ENCODE data around the gene ZNF394. TPM values are rescaled to one million over a fixed set of nuclear protein-coding genes. Genes with fewer than 3 reads are reported as not detected.
A peak's percentile ranks its signal among the peaks of the same experiment; 100 is the strongest.

ZNF394 gene
- total RNA-seq, 1 experiment from 2014 or later, result 22.1 TPM

GRCh38 chr7:99460651-99461050 lies 39.4 kb downstream of the ZNF394 start:
- Histone ChIP-seq H3K36me3 (ENCODE audit: control insufficient read depth in 1 of 2, insufficient read depth in 2 of 2, low read length in 2 of 2) (peaks cover 23 to 56% of the 10 kb centered on the region in 2 experiments; a peak in 3 of 4 replicates), H3K9me3 (ENCODE audit: control insufficient read depth in 1 of 2, insufficient read depth in 1 of 2, low read depth in 1 of 2, low read length in 2 of 2) (no peaks in the 10 kb centered on the region), H3K9me2 (ENCODE audit: insufficient read depth) (no peaks in the 10 kb centered on the region), H2AFZ (ENCODE audit: low read depth, low read length, poor library complexity, severe bottlenecking) (no peak overlapping the region), H4K20me1 (ENCODE audit: insufficient read depth) (peaks cover 11% of the 10 kb centered on the region; the same call in 1 of the 2 replicates), H3K9ac (ENCODE audit: low read length) (no peak overlapping the region), H3K27me3 (ENCODE audit: insufficient read depth, low read length) (no peaks in the 10 kb centered on the region), H3K79me2 (ENCODE audit: insufficient read depth, low read length) (peaks cover 91% of the 10 kb centered on the region), H3K4me2 (ENCODE audit: low read length) (no peak overlapping the region), H3K27ac (ENCODE audit: low read depth, low read length) (no peak overlapping the region), H3K4me3 (replicated peaks in 1 of 2; ENCODE audit: low read depth in 1 of 2, low read length in 2 of 2) (no peak overlapping the region), H3K4me1 (ENCODE audit: control insufficient read depth in 1 of 2, insufficient read depth in 2 of 2, low read length in 2 of 2) (peaks cover 0 to 8% of the 10 kb centered on the region in 2 experiments; a peak in 2 of 4 replicates)
- DNase-seq (ENCODE audit: low read depth, low spot score) (no peak), ATAC-seq (no peak)
- RAD21 ChIA-PET (ENCODE audit: low non-redundant PET in 1 of 2, low total read pairs in 2 of 2, uncharacterized antibody in 2 of 2, unreplicated experiment in 2 of 2), result no interaction called here
- POLR2A ChIA-PET, result no interaction called here
- no peak for TF ChIP-seq SIN3A (IDR thresholded peaks at IDR 0.05; ENCODE audit: low read depth)
- TF ChIP-seq CEBPB (IDR thresholded peaks at IDR 0.05; ENCODE audit: low read depth), result no peak
- no peak for TF ChIP-seq CBX3 (IDR thresholded peaks at IDR 0.05; ENCODE audit: low read depth)
- TF ChIP-seq RAD21 (IDR thresholded peaks at IDR 0.05; ENCODE audit: low read depth), result no peak
- CTCF ChIA-PET, result interaction anchor here (0.9 kb wide), 1 partner anchor 10 kb away, joined by 3 read pairs; no protein-coding TSS in a partner anchor
- no TSS peak for BruUV-seq (replicated peaks)
- intact Hi-C loops (cut with micrococcal nuclease), result no loop called here

GRCh38 chr7:99459087-99459486 lies 41.0 kb downstream of the ZNF394 start:
- CTCF ChIA-PET, result interaction anchor here (0.6 to 1.0 kb wide), 2 partner anchors 12 kb away, joined by 3 to 5 read pairs; no protein-coding TSS in a partner anchor

More at GRCh38 chr7:99459087-99459486, 41.0 kb downstream of the ZNF394 start:
- no peaks in the 10 kb centered on the region for H3K9me3 ChIP-seq (ENCODE audit: control insufficient read depth in 1 of 2, insufficient read depth in 1 of 2, low read depth in 1 of 2, low read length in 2 of 2)
- H3K4me2 ChIP-seq (ENCODE audit: low read length), result no peak overlapping the region
- H3K4me1 ChIP-seq (ENCODE audit: control insufficient read depth in 1 of 2, insufficient read depth in 2 of 2, low read length in 2 of 2), result no peaks in the 10 kb centered on the region
- H2AFZ ChIP-seq (ENCODE audit: low read depth, low read length, poor library complexity, severe bottlenecking), result no peak overlapping the region
- H3K9me2 ChIP-seq (ENCODE audit: insufficient read depth), result no peaks in the 10 kb centered on the region
- peak in 2 of 3 experiments; percentile 57 to 63; a peak in 5 of 6 replicates for TF ChIP-seq CTCF (IDR thresholded peaks at IDR 0.05 in 2 of 3, conservative IDR thresholded peaks at IDR 0.05 in 1 of 3; ENCODE audit: borderline replicate concordance in 1 of 3, insufficient read depth in 1 of 3, low read depth in 2 of 3, low read length in 2 of 3)
- TF ChIP-seq FOSL1 (IDR thresholded peaks at IDR 0.05; ENCODE audit: low read depth), result no peak
- no peak overlapping the region for H3K4me3 ChIP-seq (replicated peaks in 1 of 2; ENCODE audit: low read depth in 1 of 2, low read length in 2 of 2)
- intact Hi-C loops (cut with micrococcal nuclease), result no loop called here
- POLR2A ChIA-PET, result no interaction called here
- H3K27ac ChIP-seq (ENCODE audit: low read depth, low read length), result no peak overlapping the region
- peaks cover 11% of the 10 kb centered on the region; the same call in 1 of the 2 replicates for H4K20me1 ChIP-seq (ENCODE audit: insufficient read depth)
- no peak for DNase-seq (ENCODE audit: low read depth, low spot score)
- peak; percentile 76 for ATAC-seq
- peaks cover 81% of the 10 kb centered on the region for H3K79me2 ChIP-seq (ENCODE audit: insufficient read depth, low read length)
- TSS peak; percentile 6 for BruUV-seq (replicated peaks)
- peaks cover 31 to 69% of the 10 kb centered on the region in 2 experiments; a peak in 3 of 4 replicates for H3K36me3 ChIP-seq (ENCODE audit: control insufficient read depth in 1 of 2, insufficient read depth in 2 of 2, low read length in 2 of 2)
- RAD21 ChIA-PET (ENCODE audit: low non-redundant PET in 1 of 2, low total read pairs in 2 of 2, uncharacterized antibody in 2 of 2, unreplicated experiment in 2 of 2), result no interaction called here
- H3K27me3 ChIP-seq (ENCODE audit: insufficient read depth, low read length), result no peaks in the 10 kb centered on the region
- no peak overlapping the region for H3K9ac ChIP-seq (ENCODE audit: low read length)

Data from HCT116 (cell line).